ENCODE data around the gene SH3TC2.

Gene SH3TC2

DNA sequence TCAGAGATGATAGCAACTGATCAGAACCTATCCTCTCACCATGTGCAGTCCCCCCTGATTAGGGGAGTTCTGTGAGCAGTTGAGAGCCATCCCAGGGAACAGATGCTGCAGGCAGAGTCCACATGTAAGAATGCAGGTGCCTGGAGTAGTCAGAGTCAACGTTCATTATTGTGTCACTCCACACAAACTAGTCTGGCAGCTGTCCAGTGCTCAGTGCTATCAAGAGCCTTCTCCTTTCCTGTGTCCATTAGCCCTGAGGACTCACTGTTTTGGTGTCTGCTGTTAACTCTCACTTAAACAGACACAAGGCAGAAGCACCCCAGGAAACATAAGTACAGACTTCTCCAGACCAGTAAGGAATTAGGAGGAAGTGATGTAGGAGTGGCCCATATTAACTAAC is 2.5 kb downstream of the SH3TC2 start:
- DNase-seq (ENCODE audit: low read depth in 3 of 3), result no peak

DNA sequence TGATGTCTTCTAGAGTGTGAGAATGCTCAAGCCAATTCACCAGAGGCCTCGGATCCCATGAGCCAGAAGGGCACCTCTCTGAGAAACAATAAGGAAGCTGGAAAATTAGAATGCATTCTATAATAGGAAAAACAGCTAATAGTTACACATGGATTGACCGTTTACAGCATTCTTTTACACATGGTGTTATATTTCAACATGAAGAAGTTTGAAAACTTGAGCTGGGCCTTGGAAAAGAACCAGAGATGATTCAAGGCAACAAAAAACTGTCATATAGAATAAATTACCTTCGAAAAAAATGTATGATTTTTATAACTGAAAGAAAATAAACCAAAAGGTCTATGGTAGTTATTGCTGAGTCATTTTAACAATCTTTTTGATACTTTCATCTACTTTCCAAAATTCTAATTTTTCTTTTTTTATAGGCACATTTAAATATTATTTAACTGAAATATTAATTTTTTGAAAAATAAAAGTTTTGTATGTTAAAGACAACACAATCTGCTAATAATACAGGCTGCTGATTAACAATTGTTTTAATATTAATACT is 6.2 kb downstream of the SH3TC2 start:
- DNase-seq (ENCODE audit: low read depth in 3 of 3), result no peak

DNA sequence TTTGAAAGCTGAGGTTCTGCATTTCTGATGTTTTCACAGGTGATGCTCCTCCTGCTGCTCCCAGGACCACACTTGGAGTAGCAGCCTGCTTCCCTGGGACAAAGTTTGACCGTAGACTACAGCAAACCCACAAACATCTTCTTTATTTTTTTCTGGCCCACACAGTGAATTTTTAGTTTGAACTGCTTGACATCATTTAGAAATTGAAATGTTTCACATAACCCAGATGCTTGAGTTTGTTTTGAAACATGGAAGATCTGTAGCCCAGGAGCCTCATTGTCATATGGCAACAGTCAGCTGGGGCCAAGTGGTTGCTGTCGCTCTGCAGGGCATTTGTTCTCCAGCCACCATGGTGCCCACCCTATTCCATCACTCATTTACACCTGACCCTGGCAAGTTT is 8.4 kb downstream of the SH3TC2 start:
- no peak for DNase-seq (ENCODE audit: low read depth in 3 of 3)

DNA sequence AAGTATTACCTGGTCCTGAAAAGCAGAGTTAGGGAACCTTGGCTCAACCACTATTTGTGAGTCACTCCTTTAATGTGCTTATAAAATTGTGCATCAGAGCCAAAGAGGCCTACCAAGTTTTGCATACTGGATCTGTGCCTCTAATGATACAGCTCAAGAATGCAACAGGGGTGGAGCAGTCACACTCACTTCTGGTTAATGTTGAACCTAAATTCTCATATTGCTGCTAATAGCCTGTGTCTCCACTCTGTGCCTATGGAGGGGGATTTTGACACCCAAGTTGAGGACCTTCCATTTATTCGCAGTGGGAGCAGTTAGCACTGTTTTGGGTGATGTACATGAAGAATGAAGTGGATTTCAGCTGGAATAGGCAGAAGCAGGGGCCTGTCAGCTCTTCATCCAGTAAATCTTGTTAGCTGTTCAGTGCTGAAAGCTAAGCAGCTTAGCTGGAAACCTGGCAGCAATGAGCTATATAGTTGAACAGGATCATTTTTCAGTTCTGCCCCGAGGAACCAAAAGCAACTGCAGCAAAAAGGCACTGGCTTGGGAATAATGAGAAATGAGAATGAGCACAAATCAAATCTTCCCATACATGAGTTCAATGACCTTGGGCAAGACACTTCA is 9.7 kb downstream of the SH3TC2 start:
- DNase-seq (ENCODE audit: low read depth in 3 of 3), result no peak

DNA sequence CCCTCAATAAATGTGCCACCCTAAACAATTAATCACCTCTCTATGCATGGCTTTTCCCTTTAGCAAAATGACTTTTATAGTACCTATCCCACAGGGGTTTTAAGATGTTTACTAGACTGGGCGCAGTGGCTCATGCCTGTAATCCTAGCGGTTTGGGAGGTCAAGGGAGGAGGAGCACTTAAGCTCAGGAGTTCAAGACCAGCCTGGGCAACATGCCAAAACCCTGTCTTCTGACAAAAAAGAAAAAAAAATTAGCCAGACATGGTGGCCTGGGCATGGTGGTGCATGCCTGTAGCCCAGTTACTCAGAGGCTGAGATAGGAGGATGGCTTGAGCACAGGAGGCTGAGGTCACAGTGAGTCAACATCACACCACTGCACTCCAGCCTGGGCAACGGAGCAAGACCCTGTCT is 13.5 kb downstream of the SH3TC2 start:
- DNase-seq (ENCODE audit: low read depth in 3 of 3), result no peak

DNA sequence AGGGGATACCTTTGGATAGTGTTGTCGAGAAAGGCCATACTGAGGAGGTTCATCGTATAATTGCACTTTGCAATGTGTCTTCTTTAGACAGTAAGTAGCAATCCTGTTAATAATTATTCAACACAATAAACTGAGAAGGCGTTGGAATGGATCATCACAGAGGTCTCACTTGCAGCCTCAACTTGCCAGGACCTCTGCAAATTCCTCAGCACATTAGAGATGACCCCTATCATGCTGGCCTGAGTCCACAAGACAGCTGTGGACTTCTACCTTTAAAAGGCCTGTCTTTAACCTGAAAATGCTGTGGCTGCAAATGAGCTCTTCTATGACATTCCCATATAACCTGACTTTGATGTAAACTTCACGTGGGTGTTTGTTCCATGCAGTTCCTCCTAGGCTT is 14.1 kb downstream of the SH3TC2 start:
- no peak for DNase-seq (ENCODE audit: low read depth in 3 of 3)

DNA sequence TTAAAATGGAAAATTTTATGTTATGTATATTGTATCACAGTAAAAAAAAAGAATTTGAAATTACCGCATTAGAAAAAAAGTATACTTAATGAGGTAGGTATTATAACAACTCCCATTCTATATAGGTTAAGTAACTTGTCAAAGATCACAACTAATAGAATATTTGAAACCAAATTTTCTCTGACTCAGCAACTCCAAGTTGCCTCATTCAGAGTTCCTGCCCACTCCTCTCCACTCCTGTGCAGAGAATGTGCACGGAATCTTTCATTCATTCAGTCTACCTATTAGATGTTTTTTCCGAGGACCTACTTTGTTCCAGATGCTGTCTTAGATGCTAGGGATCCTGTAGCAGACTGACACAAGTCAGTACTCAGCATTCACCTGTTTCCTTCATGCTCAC is 15.4 kb downstream of the SH3TC2 start:
- no peak for DNase-seq (ENCODE audit: low read depth in 3 of 3)

DNA sequence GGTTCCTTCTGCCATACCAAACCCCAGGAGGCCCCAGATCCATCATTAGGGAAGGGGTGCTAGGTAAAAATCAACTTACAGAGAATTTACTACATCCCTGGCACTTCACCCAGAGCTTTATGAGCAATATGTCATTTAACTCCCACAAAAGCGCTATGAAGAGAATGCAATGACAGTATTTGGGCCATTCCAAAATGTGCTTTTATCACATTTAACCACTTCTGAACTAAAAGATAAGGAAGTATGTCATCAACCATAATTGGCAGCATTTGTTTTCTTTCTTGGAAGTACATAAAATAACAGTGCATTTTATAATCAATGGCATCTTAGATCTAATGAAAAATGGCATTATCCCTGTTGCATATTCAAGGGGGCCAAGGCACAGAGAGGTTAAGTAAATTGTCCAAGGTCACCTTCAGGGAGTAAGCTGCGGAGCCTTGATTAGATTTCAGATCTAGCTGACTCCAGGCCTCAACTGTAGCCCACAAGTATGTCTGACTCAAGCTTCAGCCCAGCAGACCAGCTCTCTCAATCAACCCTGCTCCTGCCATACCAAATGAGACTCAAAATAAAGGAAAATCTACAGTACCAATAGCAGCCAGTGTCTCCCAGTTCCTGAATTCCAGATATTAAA is 16.5 kb downstream of the SH3TC2 start:
- DNase-seq (ENCODE audit: low read depth in 3 of 3), result no peak

DNA sequence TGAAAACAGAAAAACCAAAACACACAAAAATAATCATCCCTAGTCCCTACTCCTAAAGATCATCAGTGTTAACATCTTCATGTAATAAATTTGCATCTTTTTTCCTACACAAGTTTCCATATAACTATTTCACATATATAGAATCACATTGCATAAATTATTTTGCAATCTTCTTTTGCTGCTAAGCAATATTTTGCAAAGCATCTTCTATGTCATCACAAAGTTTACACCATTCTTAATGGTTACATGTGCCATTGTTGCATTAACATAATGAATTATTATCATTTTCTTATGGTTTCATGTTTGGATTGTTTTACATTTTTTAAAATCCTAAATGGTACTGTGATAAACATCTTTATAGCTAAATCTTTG is 17.8 kb downstream of the SH3TC2 start:
- no peak for DNase-seq (ENCODE audit: low read depth in 3 of 3)

DNA sequence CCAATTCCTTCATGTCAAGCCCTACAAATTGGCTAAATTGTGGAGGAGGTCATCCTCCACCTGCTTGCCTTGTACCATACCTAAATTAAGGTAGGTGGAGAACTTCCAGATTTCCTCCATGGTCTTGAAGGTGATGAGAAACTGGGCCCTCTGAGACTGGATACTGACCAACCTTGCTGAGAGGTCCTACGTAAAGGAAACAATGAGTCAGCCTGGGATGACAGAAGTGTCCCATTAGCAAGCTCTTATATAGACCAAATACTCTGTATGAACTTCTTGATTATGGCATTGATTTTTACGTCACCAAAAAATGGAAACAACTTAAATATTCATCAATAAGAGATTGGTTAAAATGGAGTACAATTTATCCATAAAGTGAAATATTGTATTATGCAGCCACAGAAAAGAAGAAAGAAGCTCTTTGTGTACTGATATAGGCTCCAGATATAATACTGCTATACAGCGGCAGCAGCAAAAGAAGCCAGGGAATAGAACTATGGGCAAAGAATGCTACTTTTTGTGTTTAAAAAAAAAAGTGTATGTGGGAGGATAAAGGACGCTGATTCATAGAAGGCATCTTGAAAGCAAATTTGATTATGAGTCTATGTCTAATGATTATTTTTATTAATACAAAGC is 18.3 kb downstream of the SH3TC2 start:
- no peak for DNase-seq (ENCODE audit: low read depth in 3 of 3)

DNA sequence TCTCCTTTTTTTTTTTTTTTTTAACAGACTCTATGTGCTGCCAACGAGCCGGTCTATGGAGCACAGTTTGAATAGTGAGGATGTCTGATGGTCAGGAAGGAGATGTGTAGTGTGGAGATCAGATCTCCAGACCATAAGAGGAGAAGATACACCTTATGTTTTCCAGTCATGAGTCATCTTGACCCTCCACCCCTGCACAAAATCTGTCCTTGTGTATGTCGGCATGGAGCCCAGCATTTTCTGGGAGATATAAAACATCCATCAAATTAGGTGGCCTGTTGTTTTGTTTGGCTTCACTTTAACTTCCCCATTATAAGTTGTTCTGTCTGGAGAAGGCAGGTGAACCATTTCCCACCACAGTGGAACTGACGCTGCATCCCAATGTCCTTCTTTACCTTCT is 19.2 kb downstream of the SH3TC2 start:
- DNase-seq (ENCODE audit: low read depth in 3 of 3), result no peak

DNA sequence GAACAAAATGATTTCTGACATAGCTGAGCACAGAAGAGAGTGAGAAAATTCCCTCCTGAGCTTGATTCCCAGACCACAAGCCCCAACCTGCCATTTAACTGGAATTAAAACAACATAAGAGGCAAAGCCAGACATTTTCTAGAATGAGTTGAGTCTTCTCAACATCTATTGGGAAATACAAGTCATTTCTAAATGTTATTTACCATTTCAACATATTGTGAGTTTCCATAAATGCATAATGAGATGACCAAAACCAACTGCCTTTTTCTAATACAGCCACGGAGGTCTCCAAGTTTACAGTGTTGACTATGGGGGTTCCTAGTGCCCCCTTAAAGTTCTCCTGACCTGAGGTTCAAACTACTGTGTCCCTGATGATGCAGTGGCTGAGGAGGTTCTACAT is 20.0 kb downstream of the SH3TC2 start:
- DNase-seq (ENCODE audit: low read depth in 3 of 3), result no peak

DNA sequence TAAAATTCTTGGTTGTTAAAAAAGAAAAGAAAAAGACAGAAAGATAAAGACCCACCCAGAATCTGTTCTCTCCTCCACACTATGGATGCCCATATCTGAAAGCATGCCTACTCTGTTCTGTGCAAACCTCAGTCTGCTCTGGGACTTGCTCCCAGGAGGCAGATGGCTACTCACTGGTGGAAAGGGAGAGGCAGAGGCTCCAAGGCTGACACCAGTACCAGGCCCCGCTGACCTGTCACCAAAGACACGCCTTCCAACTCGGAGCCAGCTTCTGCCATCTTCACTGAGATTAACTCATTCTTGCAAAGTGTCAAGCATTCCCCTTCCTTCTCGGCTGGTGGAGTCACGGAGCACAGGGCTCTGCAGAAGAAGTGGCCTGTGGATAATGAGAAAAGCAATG is 21.6 kb downstream of the SH3TC2 start:
- no peak for DNase-seq (ENCODE audit: low read depth in 3 of 3)

DNA sequence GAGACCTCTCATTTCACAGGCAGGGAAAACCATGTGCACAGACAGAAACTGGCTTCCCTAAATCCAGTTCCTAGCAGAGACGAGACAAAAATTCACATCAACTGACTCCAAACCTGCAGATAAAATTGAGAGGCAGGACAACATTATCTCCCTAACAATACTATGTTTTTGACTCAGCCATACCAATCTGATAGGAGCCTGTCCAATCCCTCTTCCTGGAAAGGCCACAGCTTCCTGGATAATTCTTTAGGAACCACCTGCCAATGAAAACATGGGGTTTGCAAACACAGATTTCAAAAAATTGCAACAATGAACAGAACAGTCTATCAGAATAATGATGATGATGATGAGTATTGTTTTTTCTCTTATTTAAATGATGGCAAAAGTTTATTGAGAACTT is 22.4 kb downstream of the SH3TC2 start:
- no peak for DNase-seq (ENCODE audit: low read depth in 3 of 3)

DNA sequence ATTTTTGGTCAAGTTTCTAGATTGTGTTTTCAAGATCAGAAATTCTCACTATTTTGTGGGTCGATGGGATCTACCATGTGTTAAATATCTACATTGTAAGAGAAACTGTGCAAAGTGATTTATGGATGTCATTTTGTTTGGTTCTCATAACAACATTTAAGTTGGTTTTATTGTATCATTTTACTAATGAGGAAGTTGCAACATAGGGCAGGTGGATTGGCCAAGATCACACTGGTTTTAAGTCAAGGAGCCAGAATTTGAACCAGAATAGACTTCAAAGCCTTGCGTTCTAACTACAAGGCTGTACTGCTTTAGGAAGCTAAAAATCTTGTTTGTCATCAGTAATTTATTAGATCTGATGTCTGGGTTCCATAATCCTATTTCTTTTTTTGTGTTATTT is 23.4 kb downstream of the SH3TC2 start:
- no peak for DNase-seq (ENCODE audit: low read depth in 3 of 3)

DNA sequence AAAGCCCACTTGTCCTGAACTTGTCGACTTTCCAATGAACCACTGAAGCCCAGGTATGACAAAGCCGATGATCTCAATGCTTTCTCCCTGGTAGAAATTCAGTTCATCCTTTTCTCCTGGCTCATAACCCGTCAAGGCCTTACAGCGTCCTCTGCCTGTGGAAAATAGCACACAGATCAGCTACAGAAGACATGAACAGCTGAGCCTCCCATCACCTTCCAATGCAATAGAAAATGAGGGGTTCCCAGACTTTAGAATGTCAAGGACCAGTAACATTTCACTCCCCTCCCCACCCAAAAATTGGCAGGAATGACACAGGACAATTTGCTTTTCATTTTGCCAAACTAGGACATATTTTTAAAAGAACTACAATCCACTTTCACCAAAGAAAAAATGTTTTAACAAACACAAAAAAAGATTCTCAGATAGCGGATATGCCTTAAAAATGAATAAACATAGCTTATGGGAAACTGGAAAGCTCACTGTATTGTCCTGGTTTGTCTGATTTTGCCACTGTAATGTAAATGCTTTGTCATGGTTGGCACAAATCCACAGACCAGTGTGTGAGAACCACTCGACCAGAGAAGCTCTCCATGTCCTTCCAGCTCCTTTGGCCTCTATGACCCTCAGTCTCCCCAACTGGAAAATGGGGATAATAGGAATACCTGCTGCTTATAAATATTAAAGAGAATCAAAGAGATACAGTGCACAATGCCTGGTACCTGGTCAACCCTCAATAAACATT is 24.4 kb downstream of the SH3TC2 start:
- DNase-seq (ENCODE audit: low read depth in 3 of 3), result no peak

DNA sequence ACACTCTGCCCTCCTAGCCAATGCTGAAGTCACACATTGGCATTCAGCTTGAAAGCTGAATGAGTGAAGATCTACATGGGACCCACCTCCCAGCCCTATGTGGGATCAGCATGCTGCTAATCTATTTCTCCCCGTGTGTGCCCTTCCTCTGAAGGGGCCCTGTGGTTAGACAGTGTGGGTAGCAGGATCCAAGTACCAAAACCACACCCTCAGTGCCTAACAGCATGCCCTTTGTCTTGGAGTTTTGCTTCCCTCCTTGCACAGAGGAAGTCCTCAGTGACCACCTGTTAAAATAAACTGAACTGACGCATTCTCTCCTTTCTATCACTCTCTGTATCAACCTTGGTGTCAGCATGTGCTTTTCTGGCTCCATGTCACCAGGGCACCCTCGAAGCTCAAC is 25.0 kb downstream of the SH3TC2 start:
- no peak for DNase-seq (ENCODE audit: low read depth in 3 of 3)

DNA sequence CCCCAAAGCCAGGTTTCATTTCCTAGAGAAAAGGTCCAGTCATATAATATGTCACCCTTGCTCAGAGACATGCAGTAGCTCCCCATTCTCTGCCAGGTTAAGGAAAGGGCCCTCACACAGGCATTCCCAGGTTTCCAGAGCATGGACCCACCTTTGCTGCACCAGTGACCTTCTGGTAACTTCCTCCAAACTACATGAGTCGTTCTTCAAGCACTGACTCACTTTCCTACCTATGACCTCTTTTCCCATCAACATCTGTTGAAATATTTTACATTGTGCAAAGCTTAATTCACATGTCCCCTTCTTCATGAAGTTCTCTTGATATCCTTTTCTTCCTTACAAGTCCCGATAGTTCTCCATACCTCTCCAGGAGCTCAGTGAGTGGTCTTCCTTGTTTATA is 25.9 kb downstream of the SH3TC2 start:
- no peak for DNase-seq (ENCODE audit: low read depth in 3 of 3)

DNA sequence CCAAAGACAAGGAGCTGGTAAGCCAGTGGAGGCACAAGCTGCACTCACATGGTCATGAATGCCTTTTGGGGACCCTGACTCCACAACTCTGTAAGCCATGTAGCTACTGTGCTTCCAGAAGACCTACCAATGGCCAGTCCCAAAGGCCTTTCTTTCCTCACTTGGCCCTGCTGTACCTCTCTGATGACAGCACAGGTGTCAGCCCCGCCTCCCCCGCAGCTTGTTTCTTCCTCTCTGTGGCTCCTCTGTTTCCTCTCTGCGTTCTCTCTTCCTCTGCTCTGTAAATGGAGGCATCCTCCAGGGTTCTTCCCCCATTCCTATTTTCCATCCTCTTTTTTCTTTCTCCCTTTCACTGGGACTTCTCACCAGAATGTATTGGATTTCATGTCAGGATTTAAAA is 26.7 kb downstream of the SH3TC2 start:
- no peak for DNase-seq (ENCODE audit: low read depth in 3 of 3)

DNA sequence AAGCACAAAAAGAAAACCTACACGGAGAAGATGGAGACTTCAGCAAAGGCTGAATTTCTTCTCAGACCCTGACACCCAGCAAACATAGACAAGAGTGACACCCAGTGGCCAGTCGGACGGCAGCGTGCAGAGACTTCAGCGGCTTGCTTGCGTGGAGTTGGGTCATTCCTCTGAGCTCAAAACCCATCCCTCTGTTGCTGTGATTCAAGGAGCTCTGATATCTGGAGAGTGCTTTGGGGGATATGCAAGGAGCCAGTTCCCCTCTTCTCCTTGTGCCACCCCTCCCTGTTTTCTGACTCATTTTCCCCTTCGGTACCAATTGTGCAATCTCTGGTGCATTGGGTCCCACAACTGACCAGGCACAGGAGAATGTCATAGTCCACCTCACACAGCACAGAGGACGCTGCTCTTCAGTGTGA is 27.5 kb downstream of the SH3TC2 start:
- DNase-seq (ENCODE audit: low read depth in 3 of 3), result peak; percentile 40 to 68 (median 52)

DNA sequence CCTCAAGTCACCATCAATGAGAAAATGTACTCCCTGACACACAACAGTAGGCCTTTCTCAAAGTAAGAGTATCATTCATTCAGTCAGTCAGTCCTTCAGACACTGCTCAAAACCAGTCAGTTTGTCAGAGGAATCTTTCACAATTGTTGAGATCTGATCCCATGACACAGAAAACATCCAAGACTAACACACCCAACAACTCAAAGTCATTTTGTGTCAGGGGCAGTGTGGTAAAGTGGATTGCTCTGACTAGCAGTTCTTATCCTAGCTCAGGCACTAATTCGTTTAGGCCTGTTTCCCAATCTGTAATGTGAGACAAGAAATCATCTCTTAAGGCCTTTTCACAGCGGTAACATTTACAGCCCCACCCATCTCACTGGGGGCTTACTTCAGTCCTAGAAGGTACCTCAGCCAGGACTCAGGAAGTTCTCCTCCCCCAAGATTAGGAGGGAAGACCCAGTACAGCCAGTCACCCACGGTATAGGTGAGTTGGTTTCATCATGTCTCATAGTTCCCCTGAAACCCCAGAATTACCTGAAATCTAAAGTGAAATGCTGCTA is 31.9 kb downstream of the SH3TC2 start:
- DNase-seq (ENCODE audit: low read depth in 3 of 3), result no peak

DNA sequence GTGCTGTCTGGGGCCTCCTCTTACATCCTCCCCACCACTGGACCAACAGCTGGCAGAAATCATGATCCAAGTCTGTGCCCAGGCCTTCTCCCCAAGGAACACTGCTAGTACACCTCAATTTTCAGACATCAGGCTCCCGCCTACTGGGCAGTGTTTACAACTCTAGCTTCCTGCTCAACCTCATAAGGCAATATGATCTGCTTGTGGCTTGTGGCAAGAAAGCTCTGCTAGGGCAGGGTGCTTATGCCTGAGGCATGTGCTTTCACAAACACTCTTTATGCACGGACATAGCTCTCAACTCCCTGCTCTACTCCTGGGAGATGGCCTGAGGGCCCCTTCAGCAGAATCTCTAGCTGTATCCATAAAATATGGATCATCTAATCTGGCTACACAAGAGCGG is 32.5 kb downstream of the SH3TC2 start:
- no peak for DNase-seq (ENCODE audit: low read depth in 3 of 3)
